PC-3 (cell line): ENCODE measurements around the gene TRIP11. TPM values are rescaled to one million over a fixed set of nuclear protein-coding genes. Genes with fewer than 3 reads are reported as not detected.

ENCODE experiments used
- ATAC-seq: fragments of 200-7000 bp; cut with Tn5 transposase; 2 replicates; pipeline ENCODE4 v1.9.1; 2020; ENCODE audit warnings: mild to moderate bottlenecking, moderate library complexity
- BruUV-seq: library from RNA; stranded (reverse); fragments of 400-500 nt; replicated peaks from 2 replicates; lab custom pipeline; 2021; lab: Mats Ljungman, UMichigan
- CTCF ChIA-PET: fragments of 300-600 bp; sonication (Branson Sonifier 250); formaldehyde crosslinking; loops from one replicate; lab custom pipeline; 2022; ENCODE audit warnings: antibody characterized with exemption; lab: Charles Lee
- POLR2A ChIA-PET: fragments of 300-600 bp; sonication (Branson Sonifier 250); formaldehyde crosslinking; loops from one replicate; lab custom pipeline; 2022; ENCODE audit warnings: antibody characterized with exemption; ENCODE audit not compliant: unreplicated experiment; lab: Charles Lee
- DNase-seq: peaks from one replicate; pipeline ENCODE4 v3.0.0-alpha.2; 2015
- H2AFZ ChIP-seq: fragments of 300-600 bp; sonication (generic); 2 replicates; pipeline ENCODE4 v1.6.0; 2016; ENCODE audit warnings: antibody characterized with exemption, low read length
- H3F3A ChIP-seq: fragments of 300-600 bp; sonication (generic); one replicate; pipeline ENCODE4 v1.6.0; 2017; ENCODE audit warnings: antibody characterized with exemption, low read length, control low read depth, mild to moderate bottlenecking; ENCODE audit not compliant: unreplicated experiment
- H3K27ac ChIP-seq: fragments of 300-600 bp; sonication (generic); 2 replicates; pipeline ENCODE4 v1.5.1; 2016; ENCODE audit warnings: mild to moderate bottlenecking, low read length
- H3K27me3 ChIP-seq: fragments of 300-600 bp; sonication (generic); 2 replicates; pipeline ENCODE4 v1.6.1; 2016; ENCODE audit warnings: low read length, mixed read lengths
- H3K36me3 ChIP-seq: fragments of 300-600 bp; sonication (generic); 2 replicates; pipeline ENCODE4 v1.6.1; 2016; ENCODE audit warnings: low read depth, mixed run types, low read length, mixed read lengths
- H3K4me1 ChIP-seq: fragments of 300-600 bp; sonication (generic); 2 replicates; pipeline ENCODE4 v1.5.1; 2016; ENCODE audit warnings: low read length; ENCODE audit not compliant: insufficient read depth
- H3K4me2 ChIP-seq: fragments of 300-600 bp; sonication (generic); 2 replicates; pipeline ENCODE4 v1.6.0; 2016; ENCODE audit warnings: low read length
- H3K4me3 ChIP-seq: fragments of 300-600 bp; sonication (generic); 2 replicates; pipeline ENCODE4 v1.5.1; 2016; ENCODE audit warnings: mild to moderate bottlenecking, low read length, mixed read lengths
- H3K79me2 ChIP-seq: fragments of 300-600 bp; sonication (generic); 2 replicates; pipeline ENCODE4 v1.6.1; 2017; ENCODE audit warnings: low read length, mixed read lengths
- H3K9ac ChIP-seq: fragments of 300-600 bp; sonication (generic); 2 replicates; pipeline ENCODE4 v1.6.0; 2016; ENCODE audit warnings: mild to moderate bottlenecking, low read length
- H3K9me2 ChIP-seq: fragments of 300-600 bp; sonication (generic); replicated peaks from 2 replicates; pipeline ENCODE4 v1.6.1; 2016; ENCODE audit warnings: mixed run types, low read length, mixed read lengths
- H3K9me3 ChIP-seq: fragments of 300-600 bp; sonication (generic); 2 replicates; pipeline ENCODE4 v1.6.1; 2016; ENCODE audit warnings: low read length, mixed read lengths
- H4K20me1 ChIP-seq: fragments of 300-600 bp; sonication (generic); 2 replicates; pipeline ENCODE4 v1.6.1; 2016; ENCODE audit warnings: low read length, mixed read lengths
- CTCF ChIP-seq: fragments of 300-600 bp; sonication (generic); conservative IDR thresholded peaks from 2 replicates; pipeline ENCODE4 v1.5.1; 2017; ENCODE audit warnings: antibody characterized with exemption, low read depth, mild to moderate bottlenecking, low read length
- EZH2 ChIP-seq: fragments of 300-600 bp; sonication (generic); IDR thresholded peaks from one replicate; pipeline ENCODE4 v1.6.1; 2017; ENCODE audit warnings: antibody characterized with exemption, mild to moderate bottlenecking, low read length; ENCODE audit not compliant: unreplicated experiment
- EZH2phosphoT487 ChIP-seq: fragments of 300-600 bp; sonication (generic); IDR thresholded peaks from 2 replicates; pipeline ENCODE4 v1.6.1; 2018; ENCODE audit warnings: mild to moderate bottlenecking, antibody characterized with exemption, low read length, borderline replicate concordance
- intact Hi-C: fragments of 100-400 bp; cut with micrococcal nuclease; formaldehyde crosslinking; loops from 2 replicates; pipeline ENCODE4 v1.9.0; 2023
- total RNA-seq: library from RNA; depleted of rRNA; stranded (reverse); fragments of >200 nt; gene quantifications from 2 replicates; pipeline ENCODE4 v1.2.3, GENCODE V29; 2014

TRIP11 gene
- total RNA-seq, 1 experiment from 2014 or later, result 14.3 TPM

DNA sequence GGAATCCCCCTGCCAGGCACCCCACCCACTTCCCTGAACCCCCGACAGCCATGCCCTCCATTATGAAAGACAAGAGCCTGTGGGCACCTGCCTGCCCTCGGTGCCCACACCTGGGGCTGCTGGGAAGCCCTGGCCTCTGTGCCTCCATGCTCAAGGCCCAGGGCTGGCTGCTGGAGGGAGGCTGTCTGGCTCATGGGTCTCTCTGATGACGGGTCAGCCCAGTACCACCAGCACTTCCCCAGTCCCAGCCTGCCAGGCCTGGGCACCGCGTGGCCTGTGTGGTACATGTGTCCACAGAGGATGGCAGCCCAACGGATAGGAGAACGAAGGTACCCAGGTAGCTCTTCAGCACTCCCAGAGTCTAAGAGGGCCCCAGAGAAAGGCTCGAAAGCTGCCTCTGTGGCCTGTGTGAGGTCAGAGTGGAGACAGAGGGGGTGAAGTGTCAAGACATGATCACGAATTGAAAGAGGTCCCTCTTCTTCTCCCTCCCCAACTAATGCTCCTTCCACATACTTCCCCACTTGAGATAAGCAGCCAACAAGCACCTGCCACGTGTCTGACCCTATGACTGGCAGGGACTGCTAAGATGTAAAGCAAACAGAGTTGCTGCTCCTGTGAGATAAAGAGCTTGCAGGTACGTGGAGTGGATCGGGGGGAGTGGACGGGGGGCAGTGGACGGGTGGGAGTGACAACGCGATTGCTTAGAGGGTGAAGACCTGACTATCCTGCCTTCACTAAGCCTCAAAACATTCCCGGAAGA lies 113.5 kb downstream of the TRIP11 start:
- Histone ChIP-seq H4K20me1 (no peaks in the 10 kb centered on the region), H3F3A (no peaks in the 10 kb centered on the region), H3K4me2 (no peak overlapping the region), H2AFZ (no peak overlapping the region), H3K27ac (no peak overlapping the region), H3K36me3 (no peaks in the 10 kb centered on the region), H3K27me3 (0 out of 2 replicates have a peak, but pooled peaks cover 3% of the 10 kb centered on the region), H3K4me1 (no peaks in the 10 kb centered on the region), H3K9me3 (no peaks in the 10 kb centered on the region), H3K9me2 (no peaks in the 10 kb centered on the region), H3K4me3 (no peak overlapping the region), H3K9ac (no peak overlapping the region), H3K79me2 (no peaks in the 10 kb centered on the region)
- intact Hi-C loops, result no loop called here
- no TSS peak for BruUV-seq
- ATAC-seq, result no peak
- ChIA-PET POLR2A (no interaction called here), CTCF (no interaction called here)
- no peak for DNase-seq
- TF ChIP-seq EZH2phosphoT487, result no peak
- no peak for TF ChIP-seq EZH2
- no peak for TF ChIP-seq CTCF

DNA sequence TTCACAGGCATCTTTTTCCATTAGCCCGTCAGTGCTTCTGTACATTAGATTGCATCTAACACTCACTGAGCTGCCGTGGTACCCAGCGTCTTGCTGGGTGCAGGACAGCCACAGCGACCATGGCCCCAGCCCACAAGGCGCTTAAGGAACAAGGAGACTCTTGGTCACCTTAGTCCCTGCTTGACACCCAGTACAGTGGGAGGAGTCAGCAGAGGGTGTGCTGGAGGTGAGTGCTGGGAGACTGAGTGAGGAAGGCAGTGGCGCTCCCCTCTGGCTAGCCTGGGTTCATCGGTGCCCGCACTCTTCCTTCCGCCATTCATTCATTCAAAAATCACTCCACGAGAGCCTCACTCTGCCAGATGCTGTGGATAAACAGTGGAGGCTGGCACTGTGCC lies 114.1 kb downstream of the TRIP11 start:
- no peak overlapping the region for H3K9ac ChIP-seq
- BruUV-seq, result no TSS peak
- H3K79me2 ChIP-seq, result no peaks in the 10 kb centered on the region
- no peak overlapping the region for H2AFZ ChIP-seq
- no peaks in the 10 kb centered on the region for H3K9me2 ChIP-seq
- no peak overlapping the region for H3K4me3 ChIP-seq
- H4K20me1 ChIP-seq, result no peaks in the 10 kb centered on the region
- 0 out of 2 replicates have a peak, but pooled peaks cover 3% of the 10 kb centered on the region for H3K27me3 ChIP-seq
- H3K9me3 ChIP-seq, result no peaks in the 10 kb centered on the region
- DNase-seq, result no peak
- ATAC-seq, result no peak
- intact Hi-C loops, result no loop called here
- TF ChIP-seq EZH2 (no peak), CTCF (no peak), EZH2phosphoT487 (no peak)
- ChIA-PET POLR2A (no interaction called here), CTCF (no interaction called here)
- H3K27ac ChIP-seq, result no peak overlapping the region
- no peak overlapping the region for H3K4me2 ChIP-seq
- H3F3A ChIP-seq, result no peaks in the 10 kb centered on the region
- no peaks in the 10 kb centered on the region for H3K4me1 ChIP-seq
- H3K36me3 ChIP-seq, result no peaks in the 10 kb centered on the region

GRCh38 chr14:91925001-91925726 lies 114.7 kb downstream of the TRIP11 start:
- ATAC-seq (no peak), DNase-seq (no peak)
- H4K20me1 ChIP-seq, result no peaks in the 10 kb centered on the region
- H3K9me3 ChIP-seq, result no peaks in the 10 kb centered on the region
- H3K27me3 ChIP-seq, result 0 out of 2 replicates have a peak, but pooled peaks cover 3% of the 10 kb centered on the region
- H3K9ac ChIP-seq, result no peak overlapping the region
- no peaks in the 10 kb centered on the region for H3K36me3 ChIP-seq
- H3K9me2 ChIP-seq, result no peaks in the 10 kb centered on the region
- ChIA-PET POLR2A (no interaction called here), CTCF (no interaction called here)
- no peak overlapping the region for H3K27ac ChIP-seq
- no peaks in the 10 kb centered on the region for H3F3A ChIP-seq
- TF ChIP-seq EZH2 (no peak), CTCF (no peak), EZH2phosphoT487 (no peak)
- BruUV-seq, result no TSS peak
- no peaks in the 10 kb centered on the region for H3K79me2 ChIP-seq
- no peaks in the 10 kb centered on the region for H3K4me1 ChIP-seq
- no peak overlapping the region for H3K4me3 ChIP-seq
- no peak overlapping the region for H2AFZ ChIP-seq
- no peak overlapping the region for H3K4me2 ChIP-seq
- intact Hi-C loops, result no loop called here
